RCC 7860 (cell line): ENCODE results near the gene CTNNA1.

Experiments
- DNase-seq: peaks from one replicate; pipeline ENCODE4 v3.0.0-alpha.2; 2015; ENCODE audit warnings: low spot score
- FAIRE-seq: peaks from 2 replicates; lab custom pipeline; 2012; peaks lifted over from hg19 to GRCh38; lab: Jason Lieb, UNC

Gene CTNNA1

GRCh38 chr5:138979684-138980280 lies 226.6 kb downstream of the CTNNA1 start:
- DNase-seq (no peak), FAIRE-seq (no peak)

- no peak for DNase-seq
- FAIRE-seq = no peak
Measured at GRCh38 chr5:138980441-138980840, 227.2 kb downstream of the CTNNA1 start.

DNA sequence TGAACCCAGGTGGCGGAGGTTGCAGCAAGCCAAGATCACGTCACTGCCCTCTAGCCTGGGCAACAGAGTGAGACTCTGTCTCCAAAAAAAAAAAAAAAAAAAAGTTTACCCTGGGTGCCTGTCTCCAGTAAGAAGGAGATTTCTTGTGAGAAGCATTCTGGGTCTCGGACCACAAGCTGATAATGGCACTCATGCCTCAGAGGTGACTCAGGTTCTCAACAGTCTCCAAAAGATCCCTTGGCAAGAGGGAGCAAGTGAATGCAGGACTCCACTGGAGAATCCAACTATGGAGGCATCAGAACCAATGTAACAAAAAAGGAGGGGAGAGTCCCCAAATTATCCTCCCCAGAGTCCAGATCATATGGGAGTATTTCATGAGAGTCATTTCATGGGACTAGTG lies 227.9 kb downstream of the CTNNA1 start:
- DNase-seq (peak; percentile 80), FAIRE-seq (peak; percentile 86)

GRCh38 chr5:138981586-138981985 lies 228.4 kb downstream of the CTNNA1 start:
- DNase-seq = peak; percentile 63
- FAIRE-seq = peak; percentile 60

DNA sequence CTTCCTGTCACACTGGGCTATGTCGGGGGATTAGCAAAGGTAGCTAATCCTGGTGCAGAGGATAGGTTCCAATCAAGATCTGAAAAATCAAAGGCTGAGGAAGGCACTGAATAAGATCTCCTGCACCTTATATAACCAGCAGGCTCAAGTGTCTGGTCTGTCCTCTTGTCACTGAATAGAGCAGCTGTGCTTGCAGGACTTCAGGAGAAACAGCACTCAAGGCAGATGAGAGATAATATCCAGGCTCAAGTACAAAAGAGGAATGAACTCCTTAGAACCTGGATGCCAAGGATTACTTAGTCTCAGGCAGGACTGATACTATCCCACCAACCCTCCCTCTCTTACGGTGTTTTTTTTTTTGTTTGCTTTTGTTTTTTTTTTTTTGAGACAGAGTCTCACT lies 230.8 kb downstream of the CTNNA1 start:
- FAIRE-seq (no peak), DNase-seq (no peak)
